GM19193 (cell line): Measurements from ENCODE around the gene FAM120B.

Source experiments
- POLR2A ChIP-seq: IDR thresholded peaks from 4 replicates; pipeline ENCODE4 v1.6.1; 2011; ENCODE audit not compliant: insufficient read depth, insufficient read length; ENCODE audit errors: extremely low read depth

FAM120B gene

GRCh38 chr6:170296746-170297575 is 9.6 kb upstream of the FAM120B start:
- no peak for TF ChIP-seq POLR2A

GRCh38 chr6:170297576-170298330 is 8.8 kb upstream of the FAM120B start:
- TF ChIP-seq POLR2A = no peak

GRCh38 chr6:170298688-170299087 is 7.9 kb upstream of the FAM120B start:
- no peak for TF ChIP-seq POLR2A

GRCh38 chr6:170301184-170301583 is 5.4 kb upstream of the FAM120B start:
- TF ChIP-seq POLR2A = no peak

GRCh38 chr6:170305805-170306323 is 694 bp upstream of the FAM120B start:
- TF ChIP-seq POLR2A = no peak

- TF ChIP-seq POLR2A = no peak
Observed at GRCh38 chr6:170307080-170307545, 555 bp downstream of the FAM120B start.

GRCh38 chr6:170308761-170309160 is 2.2 kb downstream of the FAM120B start:
- no peak for TF ChIP-seq POLR2A

- TF ChIP-seq POLR2A = no peak
Observed at GRCh38 chr6:170311696-170312095, 5.1 kb downstream of the FAM120B start.

DNA sequence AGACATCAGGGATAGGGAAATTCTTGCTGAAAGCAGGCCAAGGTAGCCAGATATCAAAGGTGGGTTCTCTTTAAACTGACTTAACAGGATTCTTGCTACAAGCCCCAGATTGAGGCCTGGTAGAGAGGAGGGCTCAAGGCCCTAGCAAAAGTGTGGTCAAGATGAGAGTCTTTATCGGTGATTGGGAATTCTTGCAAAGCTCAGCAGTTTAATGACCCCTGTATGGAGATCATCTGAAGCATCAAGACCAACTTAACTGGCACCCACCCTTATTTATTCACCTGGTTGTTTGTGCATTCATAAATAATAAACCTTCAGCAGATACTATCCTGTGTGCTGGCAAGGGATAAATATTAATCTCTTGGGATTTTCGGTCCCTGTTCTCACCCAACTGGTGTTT is 6.3 kb downstream of the FAM120B start:
- no peak for TF ChIP-seq POLR2A

- no peak for TF ChIP-seq POLR2A
Observed at GRCh38 chr6:170313716-170314295, 7.2 kb downstream of the FAM120B start.

DNA sequence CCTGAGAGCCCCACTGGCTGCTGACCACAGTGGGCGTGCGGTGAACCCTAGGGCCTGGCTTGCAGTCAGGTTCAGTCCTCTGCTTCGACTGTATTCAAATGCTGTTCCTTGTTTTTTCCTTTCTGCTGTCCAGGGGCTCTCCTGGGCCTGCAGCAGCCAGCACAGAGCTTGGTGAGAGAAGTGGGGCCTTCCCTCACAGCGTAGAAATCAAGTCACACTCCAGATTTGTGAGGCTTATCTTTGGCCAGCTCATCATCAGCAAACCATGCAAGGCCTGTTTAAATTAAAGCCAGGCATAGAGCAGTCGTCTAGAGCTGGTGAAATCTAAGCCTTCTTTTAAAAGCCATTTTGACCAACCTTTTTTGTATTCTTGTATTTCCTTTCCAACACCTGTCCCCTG is 8.4 kb downstream of the FAM120B start:
- no peak for TF ChIP-seq POLR2A

DNA sequence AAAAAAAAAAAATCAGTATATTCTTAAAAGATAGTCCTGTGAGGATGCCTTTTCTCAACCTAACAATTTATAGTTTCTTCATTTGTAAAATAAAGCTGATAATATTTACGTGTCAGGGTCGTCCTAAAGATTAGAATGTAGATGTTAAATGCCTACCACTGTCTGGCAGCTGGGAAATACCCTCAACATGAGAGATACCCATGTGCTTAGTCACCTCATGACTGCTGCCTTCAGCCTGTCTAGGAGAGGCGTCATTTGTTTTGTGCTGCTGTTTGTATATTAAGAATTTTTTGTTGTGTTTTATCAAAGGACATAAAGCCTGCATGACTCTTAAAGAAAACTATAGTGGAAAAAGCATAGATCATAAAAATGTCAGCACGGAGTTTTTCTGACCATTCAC is 9.5 kb downstream of the FAM120B start:
- no peak for TF ChIP-seq POLR2A

DNA sequence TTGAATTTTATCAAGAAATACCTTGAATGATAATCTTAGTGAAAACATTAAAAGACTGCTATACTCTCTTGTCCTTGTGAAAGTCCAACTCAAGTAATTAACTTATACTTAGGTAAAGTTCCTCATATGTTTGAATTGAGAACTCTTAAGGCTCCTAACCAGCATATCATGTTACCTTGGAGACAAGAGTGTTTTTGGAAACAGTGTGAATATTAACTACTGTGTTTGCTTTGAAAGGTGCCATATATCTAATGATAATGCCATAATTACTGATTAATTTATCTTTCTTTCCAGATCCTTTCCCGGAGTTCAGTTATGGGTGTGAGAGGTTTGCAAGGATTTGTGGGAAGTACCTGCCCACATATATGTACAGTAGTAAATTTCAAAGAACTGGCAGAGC is 10.5 kb downstream of the FAM120B start:
- no peak for TF ChIP-seq POLR2A

DNA sequence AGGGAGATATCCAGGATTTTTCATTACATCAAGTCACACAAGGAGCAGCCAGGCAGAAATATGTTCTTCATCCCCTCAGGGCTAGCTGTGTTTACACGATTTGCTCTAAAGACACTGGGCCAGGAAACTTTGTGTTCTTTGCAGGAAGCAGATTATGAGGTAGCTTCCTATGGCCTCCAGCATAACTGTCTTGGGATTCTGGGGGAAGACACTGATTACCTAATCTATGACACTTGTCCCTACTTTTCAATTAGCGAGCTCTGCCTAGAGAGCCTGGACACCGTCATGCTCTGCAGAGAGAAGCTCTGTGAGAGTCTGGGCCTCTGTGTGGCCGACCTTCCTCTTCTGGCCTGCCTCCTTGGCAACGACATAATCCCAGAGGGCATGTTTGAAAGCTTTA is 11.2 kb downstream of the FAM120B start:
- TF ChIP-seq POLR2A = no peak

- TF ChIP-seq POLR2A = no peak
Observed at GRCh38 chr6:170329321-170329720, 22.8 kb downstream of the FAM120B start.
